Tibial nerve (tissue), 3 donors: ENCODE data around the gene C5.

Experiments
- CTCF ChIP-seq, 5 experiments: fragments of 200-600 bp in 3 of 5; fragments of 450-650 bp in 2 of 5; sonication (generic) in 3 of 5; IDR thresholded peaks; one replicate each; pipeline ENCODE4 v1.5.1; 2016 to 2019; ENCODE audit warnings: antibody characterized with exemption in 5 of 5, mild to moderate bottlenecking in 3 of 5, moderate library complexity in 2 of 5
- POLR2A ChIP-seq, 2 donors: fragments of 450-650 bp; IDR thresholded peaks; one replicate each; pipeline ENCODE4 v1.6.1; 2017; ENCODE audit warnings: antibody characterized with exemption in 2 of 2, mild to moderate bottlenecking in 2 of 2, moderate library complexity in 2 of 2

DNA sequence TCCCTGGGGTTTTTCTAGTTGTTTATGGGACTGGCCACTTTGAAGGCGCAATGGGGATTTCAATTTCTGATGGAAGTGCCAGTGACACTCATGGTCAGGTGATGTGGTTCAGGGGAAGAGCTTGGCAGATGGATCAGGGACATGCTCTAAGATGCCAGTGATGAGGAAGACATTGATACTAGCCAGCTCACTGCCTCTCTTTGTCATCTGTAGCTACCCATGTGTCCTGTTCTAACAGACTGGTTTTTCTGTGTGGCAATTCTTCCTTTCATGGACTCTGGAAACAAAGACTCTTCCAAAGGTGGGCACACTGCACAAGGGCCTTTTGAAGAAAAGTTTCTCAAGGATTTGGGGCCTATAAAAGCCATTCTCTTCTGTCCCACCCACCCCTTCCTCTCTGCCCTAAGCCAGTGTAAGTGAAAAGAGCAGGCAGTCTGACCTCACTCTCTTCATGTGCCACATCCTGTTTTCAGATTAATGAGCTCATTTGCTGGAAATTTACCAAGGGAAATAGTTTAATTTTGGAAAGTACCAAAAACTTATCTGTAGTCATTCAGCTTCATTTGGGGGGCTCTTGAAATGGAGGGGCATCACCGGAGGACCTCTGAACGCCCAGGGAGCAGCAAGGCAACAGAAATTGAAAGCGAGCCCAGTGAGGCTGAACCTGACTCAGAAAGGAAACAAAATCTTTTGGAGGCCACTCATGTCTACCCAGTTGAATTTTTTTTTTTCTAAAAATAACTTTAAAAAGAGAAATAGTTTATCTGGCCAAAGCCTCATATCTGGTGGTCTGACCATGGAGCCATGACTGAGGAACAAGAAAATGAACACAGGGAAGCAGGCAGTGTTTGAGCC lies 118.6 kb downstream of the C5 start:
- TF ChIP-seq CTCF (IDR thresholded peaks at IDR 0.05) (no peak), POLR2A (IDR thresholded peaks at IDR 0.05) (no peak)
